Nephron progenitor cell (in vitro differentiated cells): Measurements from ENCODE around the gene RGMA.

Source experiments
- DNase-seq: peaks from one replicate; pipeline ENCODE4 v3.0.0; 2021
- H3K27ac Mint-ChIP-seq: 2 replicates; pipeline ENCODE4 v1.8.0; 2021; ENCODE audit warnings: mild to moderate bottlenecking, moderate library complexity, mixed read lengths
- H3K27me3 Mint-ChIP-seq: 2 replicates; pipeline ENCODE4 v1.8.0; 2021; ENCODE audit warnings: mild to moderate bottlenecking, low read depth, mixed read lengths; ENCODE audit not compliant: poor library complexity
- H3K36me3 Mint-ChIP-seq: 2 replicates; pipeline ENCODE4 v1.8.0; 2021; ENCODE audit warnings: low read depth, mixed read lengths
- H3K4me1 Mint-ChIP-seq: 2 replicates; pipeline ENCODE4 v1.8.0; 2021; ENCODE audit warnings: mixed read lengths
- H3K4me3 Mint-ChIP-seq: 2 replicates; pipeline ENCODE4 v1.8.0; 2021; ENCODE audit warnings: mild to moderate bottlenecking, moderate library complexity, mixed read lengths
- H3K9me3 Mint-ChIP-seq: 2 replicates; pipeline ENCODE4 v1.8.0; 2021; ENCODE audit warnings: mild to moderate bottlenecking, moderate library complexity, mixed read lengths
- CTCF ChIP-seq: fragments of 200-600 bp; sonication (generic); IDR thresholded peaks from 2 replicates; pipeline ENCODE4 v1.5.0; 2021; ENCODE audit warnings: antibody characterized with exemption

RGMA gene

DNA sequence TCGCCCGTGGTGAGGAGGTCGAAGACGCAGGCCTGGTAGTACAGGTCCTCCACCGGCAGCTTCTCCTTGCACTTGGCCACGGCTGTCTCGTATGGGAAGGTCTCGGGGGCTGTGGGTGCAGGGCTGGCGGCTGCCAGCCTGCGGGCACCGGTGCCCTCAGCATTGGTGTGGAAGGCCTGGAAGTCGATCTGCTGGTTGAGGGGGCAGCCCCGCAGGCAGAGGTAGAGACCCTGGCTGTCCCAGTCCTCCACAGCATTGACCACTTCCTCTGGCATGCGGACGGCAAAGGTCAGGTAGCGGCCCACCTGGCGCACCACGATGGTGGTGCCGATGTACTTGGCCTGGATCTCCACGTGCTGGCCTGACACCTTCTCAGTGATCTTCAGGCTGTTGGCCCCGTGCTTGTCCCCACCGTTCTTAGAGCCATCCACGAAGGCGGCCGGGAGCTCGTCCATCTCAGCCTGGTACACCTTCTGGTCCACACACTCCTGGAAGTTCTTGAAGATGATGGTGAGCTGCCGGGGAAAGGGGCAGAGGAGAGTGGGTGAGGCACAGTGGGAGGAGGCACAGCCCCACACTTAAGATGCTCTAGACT is 43.7 kb downstream of the RGMA start:
- no peak for TF ChIP-seq CTCF
- Mint-ChIP-seq H3K27ac (no peak overlapping the region), H3K27me3 (peaks cover 4% of the 10 kb centered on the region), H3K9me3 (peaks cover 21% of the 10 kb centered on the region), H3K36me3 (peaks cover 84% of the 10 kb centered on the region), H3K4me3 (no peak overlapping the region), H3K4me1 (peaks cover 30% of the 10 kb centered on the region)
- no peak for DNase-seq

- peaks cover 4% of the 10 kb centered on the region for H3K27me3 Mint-ChIP-seq
- no peak for TF ChIP-seq CTCF
- no peak for DNase-seq
- H3K4me3 Mint-ChIP-seq = no peak overlapping the region
- peaks cover 84% of the 10 kb centered on the region for H3K36me3 Mint-ChIP-seq
- peaks cover 23% of the 10 kb centered on the region for H3K9me3 Mint-ChIP-seq
- peaks cover 33% of the 10 kb centered on the region for H3K4me1 Mint-ChIP-seq
- no peak overlapping the region for H3K27ac Mint-ChIP-seq
Observed at GRCh38 chr15:93044301-93045190, 44.5 kb downstream of the RGMA start.

GRCh38 chr15:93043621-93044300 is 45.2 kb downstream of the RGMA start:
- peaks cover 24% of the 10 kb centered on the region for H3K9me3 Mint-ChIP-seq
- no peak overlapping the region for H3K4me3 Mint-ChIP-seq
- H3K36me3 Mint-ChIP-seq = peaks cover 78% of the 10 kb centered on the region
- no peak for DNase-seq
- H3K27me3 Mint-ChIP-seq = peaks cover 4% of the 10 kb centered on the region
- peaks cover 33% of the 10 kb centered on the region for H3K4me1 Mint-ChIP-seq
- TF ChIP-seq CTCF = no peak
- H3K27ac Mint-ChIP-seq = no peak overlapping the region

GRCh38 chr15:93042691-93043378 is 46.2 kb downstream of the RGMA start:
- peak overlapping the region; percentile 61 for H3K27ac Mint-ChIP-seq
- peaks cover 21% of the 10 kb centered on the region for H3K9me3 Mint-ChIP-seq
- H3K4me3 Mint-ChIP-seq = no peak overlapping the region
- no peak for TF ChIP-seq CTCF
- H3K27me3 Mint-ChIP-seq = peaks cover 4% of the 10 kb centered on the region
- peaks cover 37% of the 10 kb centered on the region for H3K4me1 Mint-ChIP-seq
- peaks cover 68% of the 10 kb centered on the region for H3K36me3 Mint-ChIP-seq
- DNase-seq = no peak

DNA sequence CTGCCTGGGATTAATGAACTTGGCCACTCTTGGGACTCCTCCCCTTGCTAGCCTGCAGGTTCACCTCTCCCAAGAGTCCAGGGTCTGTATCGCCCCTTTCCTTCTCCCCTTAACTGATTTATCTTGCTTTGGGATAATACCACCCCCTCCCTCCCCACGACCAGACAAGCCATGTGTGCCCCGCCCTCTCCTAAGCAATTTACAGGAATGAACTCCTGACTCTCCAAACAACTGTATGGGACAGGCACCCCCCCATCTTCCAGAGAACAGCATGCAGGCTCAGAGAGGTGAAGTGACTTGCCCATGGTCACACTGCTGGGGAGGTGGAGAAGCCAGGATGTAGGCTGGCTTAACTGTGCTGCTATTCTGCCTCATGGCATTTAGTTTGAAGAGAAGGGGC is 46.8 kb downstream of the RGMA start:
- DNase-seq = no peak
- peaks cover 18% of the 10 kb centered on the region for H3K9me3 Mint-ChIP-seq
- peaks cover 64% of the 10 kb centered on the region for H3K36me3 Mint-ChIP-seq
- H3K27ac Mint-ChIP-seq = no peak overlapping the region
- H3K4me3 Mint-ChIP-seq = no peak overlapping the region
- no peak for TF ChIP-seq CTCF
- H3K27me3 Mint-ChIP-seq = peaks cover 4% of the 10 kb centered on the region
- H3K4me1 Mint-ChIP-seq = peaks cover 43% of the 10 kb centered on the region
